Adrenal gland (tissue), 5 donors: ENCODE measurements around the gene SMURF1.

ENCODE experiments used
- POLR2A ChIP-seq, 2 donors: fragments of 450-650 bp; IDR thresholded peaks; one replicate each; pipeline ENCODE4 v1.6.1; 2017; ENCODE audit warnings: antibody characterized with exemption in 2 of 2, mild to moderate bottlenecking in 2 of 2, moderate library complexity in 1 of 2
- TF ChIP-seq, protein P1 (sequence below), 6 experiments: fragments of 450-650 bp in 4 of 6; fragments of 200-600 bp in 2 of 6; sonication (generic) in 1 of 6; IDR thresholded peaks; 1 replicate in 5 of 6; 2 replicates in 1 of 6; pipeline versions ENCODE4 v1.5.1 to v1.8.0; 2016 to 2021; ENCODE audit warnings: antibody characterized with exemption in 6 of 6, mild to moderate bottlenecking in 2 of 6, moderate library complexity in 1 of 6
- donor health status: DM: no; HTN: no; CAD: no.

DNA sequence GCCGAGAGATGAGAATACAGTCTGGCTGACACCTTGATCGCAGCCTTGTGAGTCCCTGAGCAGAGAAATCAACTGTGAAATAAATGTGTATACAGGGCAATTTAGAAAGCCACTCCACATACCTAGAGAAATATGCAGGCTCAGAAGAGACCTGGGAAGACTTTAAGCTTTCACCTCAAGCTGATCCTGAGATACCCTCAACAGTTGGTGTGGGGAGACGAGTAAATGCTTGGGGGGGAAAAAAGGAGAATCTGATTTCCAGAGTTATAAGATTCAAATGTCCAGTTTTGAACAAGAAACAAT, 123.5 kb downstream of the SMURF1 start:
- no peak for TF ChIP-seq POLR2A (IDR thresholded peaks at IDR 0.05)
- TF ChIP-seq, protein P1, sequence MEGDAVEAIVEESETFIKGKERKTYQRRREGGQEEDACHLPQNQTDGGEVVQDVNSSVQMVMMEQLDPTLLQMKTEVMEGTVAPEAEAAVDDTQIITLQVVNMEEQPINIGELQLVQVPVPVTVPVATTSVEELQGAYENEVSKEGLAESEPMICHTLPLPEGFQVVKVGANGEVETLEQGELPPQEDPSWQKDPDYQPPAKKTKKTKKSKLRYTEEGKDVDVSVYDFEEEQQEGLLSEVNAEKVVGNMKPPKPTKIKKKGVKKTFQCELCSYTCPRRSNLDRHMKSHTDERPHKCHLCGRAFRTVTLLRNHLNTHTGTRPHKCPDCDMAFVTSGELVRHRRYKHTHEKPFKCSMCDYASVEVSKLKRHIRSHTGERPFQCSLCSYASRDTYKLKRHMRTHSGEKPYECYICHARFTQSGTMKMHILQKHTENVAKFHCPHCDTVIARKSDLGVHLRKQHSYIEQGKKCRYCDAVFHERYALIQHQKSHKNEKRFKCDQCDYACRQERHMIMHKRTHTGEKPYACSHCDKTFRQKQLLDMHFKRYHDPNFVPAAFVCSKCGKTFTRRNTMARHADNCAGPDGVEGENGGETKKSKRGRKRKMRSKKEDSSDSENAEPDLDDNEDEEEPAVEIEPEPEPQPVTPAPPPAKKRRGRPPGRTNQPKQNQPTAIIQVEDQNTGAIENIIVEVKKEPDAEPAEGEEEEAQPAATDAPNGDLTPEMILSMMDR (IDR thresholded peaks at IDR 0.05), result no peak
